ACC112 (cell line): ENCODE measurements around the gene REXO2.

Experiments used
- H2AFZ ChIP-seq: fragments of 200-600 bp; sonication (generic); one replicate; pipeline ENCODE4 v1.6.0; 2017; ENCODE audit warnings: antibody characterized with exemption, low read length; ENCODE audit not compliant: unreplicated experiment
- H3K27ac ChIP-seq: fragments of 200-600 bp; sonication (generic); 2 replicates; pipeline ENCODE4 v1.5.1; 2014; ENCODE audit warnings: low read depth, mild to moderate bottlenecking, antibody characterized with exemption, low read length, moderate library complexity
- H3K27me3 ChIP-seq: fragments of 200-600 bp; sonication (generic); 2 replicates; pipeline ENCODE4 v1.6.1; 2014; ENCODE audit warnings: mild to moderate bottlenecking, antibody characterized with exemption, low read length, moderate library complexity, mixed read lengths; ENCODE audit not compliant: insufficient read depth
- H3K36me3 ChIP-seq: fragments of 200-600 bp; sonication (generic); 2 replicates; pipeline ENCODE4 v1.6.1; 2016; ENCODE audit warnings: mild to moderate bottlenecking, antibody characterized with exemption, low read length, moderate library complexity, mixed read lengths; ENCODE audit not compliant: insufficient read depth
- H3K4me1 ChIP-seq: fragments of 200-600 bp; sonication (generic); one replicate; pipeline ENCODE4 v1.6.1; 2016; ENCODE audit warnings: low read length, mixed read lengths; ENCODE audit not compliant: insufficient read depth, unreplicated experiment, control insufficient read depth
- H3K4me3 ChIP-seq: fragments of 200-600 bp; sonication (generic); 2 replicates; pipeline ENCODE4 v1.5.1; 2014; ENCODE audit warnings: mild to moderate bottlenecking, low read depth, low read length
- H3K79me2 ChIP-seq: fragments of 200-600 bp; sonication (generic); one replicate; pipeline ENCODE4 v1.6.0; 2016; ENCODE audit warnings: low read length; ENCODE audit not compliant: control insufficient read depth, unreplicated experiment, insufficient read depth

The REXO2 gene

GRCh38 chr11:114440971-114441763 lies 1.9 kb downstream of the REXO2 start:
- Histone ChIP-seq H3K36me3 (peaks cover 32% of the 10 kb centered on the region; the same call in 1 of the 2 replicates), H2AFZ (no peak overlapping the region), H3K27me3 (no peaks in the 10 kb centered on the region), H3K4me3 (peak overlapping the region; percentile 88), H3K4me1 (peaks cover 23% of the 10 kb centered on the region), H3K27ac (peak overlapping the region; percentile 85), H3K79me2 (peaks cover 64% of the 10 kb centered on the region)

GRCh38 chr11:114441921-114442320 lies 2.7 kb downstream of the REXO2 start:
- Histone ChIP-seq H3K4me1 (peaks cover 23% of the 10 kb centered on the region), H3K36me3 (peaks cover 34% of the 10 kb centered on the region; the same call in 1 of the 2 replicates), H3K79me2 (peaks cover 70% of the 10 kb centered on the region), H3K27me3 (no peaks in the 10 kb centered on the region), H3K27ac (no peak overlapping the region), H3K4me3 (0 out of 2 replicates have a peak overlapping the region, but pooled peaks have one; percentile 88), H2AFZ (no peak overlapping the region)

- Histone ChIP-seq H3K27ac (no peak overlapping the region), H3K27me3 (no peaks in the 10 kb centered on the region), H3K4me1 (peaks cover 26% of the 10 kb centered on the region), H3K79me2 (peaks cover 70% of the 10 kb centered on the region), H3K4me3 (no peak overlapping the region), H3K36me3 (peaks cover 37% of the 10 kb centered on the region), H2AFZ (no peak overlapping the region)
Measured at GRCh38 chr11:114442536-114442935, 3.3 kb downstream of the REXO2 start.

- peaks cover 19% of the 10 kb centered on the region for H3K4me1 ChIP-seq
- H3K4me3 ChIP-seq, result no peak overlapping the region
- no peaks in the 10 kb centered on the region for H3K27me3 ChIP-seq
- H2AFZ ChIP-seq, result no peak overlapping the region
- H3K36me3 ChIP-seq, result peaks cover 69% of the 10 kb centered on the region
- H3K27ac ChIP-seq, result peak overlapping the region; percentile 56
- peaks cover 65% of the 10 kb centered on the region for H3K79me2 ChIP-seq
Measured at GRCh38 chr11:114447444-114447843, 8.2 kb downstream of the REXO2 start.

GRCh38 chr11:114447892-114448291 lies 8.6 kb downstream of the REXO2 start:
- Histone ChIP-seq H3K27me3 (no peaks in the 10 kb centered on the region), H3K4me3 (no peak overlapping the region), H3K27ac (peak overlapping the region; percentile 56), H2AFZ (no peak overlapping the region), H3K36me3 (peaks cover 69% of the 10 kb centered on the region), H3K79me2 (peaks cover 60% of the 10 kb centered on the region), H3K4me1 (peaks cover 18% of the 10 kb centered on the region)

- Histone ChIP-seq H3K27me3 (no peaks in the 10 kb centered on the region), H3K4me3 (no peak overlapping the region), H3K36me3 (peaks cover 74% of the 10 kb centered on the region), H2AFZ (no peak overlapping the region), H3K79me2 (peaks cover 50% of the 10 kb centered on the region), H3K27ac (peak overlapping the region; percentile 56), H3K4me1 (peaks cover 18% of the 10 kb centered on the region)
Measured at GRCh38 chr11:114448749-114449482, 9.6 kb downstream of the REXO2 start.

GRCh38 chr11:114449845-114450244 lies 10.6 kb downstream of the REXO2 start:
- Histone ChIP-seq H3K36me3 (peaks cover 66% of the 10 kb centered on the region), H3K79me2 (peaks cover 41% of the 10 kb centered on the region), H3K27me3 (no peaks in the 10 kb centered on the region), H3K4me3 (no peak overlapping the region), H2AFZ (no peak overlapping the region), H3K4me1 (peaks cover 18% of the 10 kb centered on the region), H3K27ac (no peak overlapping the region)

- no peaks in the 10 kb centered on the region for H3K27me3 ChIP-seq
- peaks cover 50% of the 10 kb centered on the region for H3K36me3 ChIP-seq
- H3K79me2 ChIP-seq, result peaks cover 22% of the 10 kb centered on the region
- no peak overlapping the region for H3K4me3 ChIP-seq
- peaks cover 21% of the 10 kb centered on the region for H3K4me1 ChIP-seq
- H2AFZ ChIP-seq, result no peak overlapping the region
- no peak overlapping the region for H3K27ac ChIP-seq
Measured at GRCh38 chr11:114452399-114452798, 13.1 kb downstream of the REXO2 start.

- H3K4me1 ChIP-seq, result no peaks in the 10 kb centered on the region
- H3K27ac ChIP-seq, result no peak overlapping the region
- 0 out of 2 replicates have a peak, but pooled peaks cover 2% of the 10 kb centered on the region for H3K36me3 ChIP-seq
- no peak overlapping the region for H2AFZ ChIP-seq
- no peaks in the 10 kb centered on the region for H3K79me2 ChIP-seq
- H3K4me3 ChIP-seq, result no peak overlapping the region
- H3K27me3 ChIP-seq, result no peaks in the 10 kb centered on the region
Measured at GRCh38 chr11:114463999-114464398, 24.7 kb downstream of the REXO2 start.

- H3K79me2 ChIP-seq, result no peaks in the 10 kb centered on the region
- H2AFZ ChIP-seq, result no peak overlapping the region
- H3K27ac ChIP-seq, result no peak overlapping the region
- H3K4me3 ChIP-seq, result no peak overlapping the region
- 0 out of 2 replicates have a peak, but pooled peaks cover 2% of the 10 kb centered on the region for H3K36me3 ChIP-seq
- H3K4me1 ChIP-seq, result no peaks in the 10 kb centered on the region
- H3K27me3 ChIP-seq, result no peaks in the 10 kb centered on the region
Measured at GRCh38 chr11:114466742-114467141, 27.5 kb downstream of the REXO2 start.
